DOHH2 (cell line): ENCODE results near the gene AMOT.

Experiments
- CTCF ChIP-seq: fragments of 200-600 bp; sonication (generic); IDR thresholded peaks from one replicate; pipeline ENCODE4 v1.5.1; 2014; ENCODE audit warnings: antibody characterized with exemption, mild to moderate bottlenecking, low read depth, low read length; ENCODE audit not compliant: poor library complexity, severe bottlenecking
- EZH2phosphoT487 ChIP-seq: fragments of 200-600 bp; sonication (generic); IDR thresholded peaks from 2 replicates; pipeline ENCODE4 v1.6.1; 2017; ENCODE audit warnings: borderline replicate concordance, mild to moderate bottlenecking, antibody characterized with exemption, low read length, moderate library complexity, mixed read lengths

GRCh38 chrX:112734290-112734689 lies 106.3 kb downstream of the AMOT start:
- TF ChIP-seq CTCF (no peak), EZH2phosphoT487 (no peak)
